Gastrocnemius medialis (tissue), 4 donors: Measurements from ENCODE around the gene RESP18.

Source experiments
- POLR2A ChIP-seq, 2 donors: fragments of 450-650 bp; IDR thresholded peaks; one replicate each; pipeline ENCODE4 v1.6.1; 2017; ENCODE audit warnings: antibody characterized with exemption in 2 of 2, mild to moderate bottlenecking in 2 of 2, moderate library complexity in 2 of 2
- TF ChIP-seq, protein P1 (sequence below), 5 experiments: fragments of 450-650 bp in 3 of 5; fragments of 200-600 bp in 2 of 5; sonication (generic) in 2 of 5; IDR thresholded peaks in 4 of 5; conservative IDR thresholded peaks in 1 of 5; 1 replicate in 4 of 5; 2 replicates in 1 of 5; pipeline ENCODE4 v1.5.1; 2016 to 2019; ENCODE audit warnings: antibody characterized with exemption in 5 of 5, mild to moderate bottlenecking in 3 of 5, moderate library complexity in 3 of 5

DNA sequence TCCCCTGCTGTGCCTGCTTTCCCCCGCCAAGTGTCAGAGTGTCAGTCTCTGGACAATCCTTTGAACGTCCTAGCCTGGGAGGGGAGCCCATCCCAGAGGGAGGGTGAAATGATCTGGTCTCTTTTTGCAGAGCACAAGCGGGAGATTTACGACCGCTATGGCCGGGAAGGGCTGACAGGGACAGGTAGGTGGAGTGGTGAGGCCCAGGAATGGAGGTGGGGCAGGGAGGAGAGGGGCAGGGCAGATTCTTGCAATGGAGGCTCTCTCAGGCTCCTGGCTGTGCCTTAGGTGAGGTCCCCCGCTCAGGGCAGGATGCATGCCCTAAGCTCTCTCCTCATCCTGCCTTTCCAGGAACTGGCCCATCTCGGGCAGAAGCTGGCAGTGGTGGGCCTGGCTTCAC is 51.0 kb downstream of the RESP18 start:
- TF ChIP-seq, protein P1, sequence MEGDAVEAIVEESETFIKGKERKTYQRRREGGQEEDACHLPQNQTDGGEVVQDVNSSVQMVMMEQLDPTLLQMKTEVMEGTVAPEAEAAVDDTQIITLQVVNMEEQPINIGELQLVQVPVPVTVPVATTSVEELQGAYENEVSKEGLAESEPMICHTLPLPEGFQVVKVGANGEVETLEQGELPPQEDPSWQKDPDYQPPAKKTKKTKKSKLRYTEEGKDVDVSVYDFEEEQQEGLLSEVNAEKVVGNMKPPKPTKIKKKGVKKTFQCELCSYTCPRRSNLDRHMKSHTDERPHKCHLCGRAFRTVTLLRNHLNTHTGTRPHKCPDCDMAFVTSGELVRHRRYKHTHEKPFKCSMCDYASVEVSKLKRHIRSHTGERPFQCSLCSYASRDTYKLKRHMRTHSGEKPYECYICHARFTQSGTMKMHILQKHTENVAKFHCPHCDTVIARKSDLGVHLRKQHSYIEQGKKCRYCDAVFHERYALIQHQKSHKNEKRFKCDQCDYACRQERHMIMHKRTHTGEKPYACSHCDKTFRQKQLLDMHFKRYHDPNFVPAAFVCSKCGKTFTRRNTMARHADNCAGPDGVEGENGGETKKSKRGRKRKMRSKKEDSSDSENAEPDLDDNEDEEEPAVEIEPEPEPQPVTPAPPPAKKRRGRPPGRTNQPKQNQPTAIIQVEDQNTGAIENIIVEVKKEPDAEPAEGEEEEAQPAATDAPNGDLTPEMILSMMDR (IDR thresholded peaks at IDR 0.05 in 4 of 5, conservative IDR thresholded peaks at IDR 0.05 in 1 of 5), result no peak
- TF ChIP-seq POLR2A (IDR thresholded peaks at IDR 0.05), result no peak
